K562 (cell line): ENCODE data around the gene KCNT1. TPM values are rescaled to one million over a fixed set of nuclear protein-coding genes. Genes with fewer than 3 reads are reported as not detected.

ENCODE experiments used
- ATAC-seq: fragments of 200-7000 bp; cut with Tn5 transposase; 3 replicates; pipeline ENCODE4 v1.9.1; 2020; ENCODE audit warnings: moderate library complexity
- BruUV-seq: library from RNA; stranded (reverse); fragments of 400-500 nt; replicated peaks from 2 replicates; lab custom pipeline; 2021; lab: Mats Ljungman, UMichigan
- CTCF ChIA-PET: fragments of 300-600 bp; formaldehyde crosslinking; extraction: SDS; loops from one replicate; lab custom pipeline; 2021; ENCODE audit warnings: low intra/inter-chr PET ratio; lab: Yijun Ruan, JAX
- POLR2A ChIA-PET: fragments of 300-600, 350-650 bp; sonication (Branson Sonifier 250); formaldehyde crosslinking; extraction: SDS; loops from one replicate; lab custom pipeline; 2021; ENCODE audit warnings: antibody characterized with exemption, inconsistent platforms; lab: Yijun Ruan, JAX
- DNase-seq, 4 experiments: peaks; one replicate each; pipeline versions ENCODE4 v3.0.0 to v3.0.0-alpha.2; 2011 to 2018; ENCODE audit warnings: low spot score in 3 of 4, mixed read lengths in 3 of 4; ENCODE audit errors: extremely low read depth in 1 of 4
- FAIRE-seq: peaks from 2 replicates; lab custom pipeline; 2011; peaks lifted over from hg19 to GRCh38; lab: Jason Lieb, UNC
- H2AFZ ChIP-seq: 2 replicates; pipeline ENCODE4 v1.6.0; 2011; ENCODE audit warnings: low read depth, low read length, control low read depth, inconsistent platforms
- H3K27ac ChIP-seq: fragments of 200-600 bp; 3 replicates; pipeline ENCODE4 v1.8.0; 2011; ENCODE audit warnings: low read depth, mild to moderate bottlenecking, control low read depth, inconsistent platforms, low read length, moderate library complexity, mixed read lengths; ENCODE audit errors: extremely low read depth
- H3K27me3 ChIP-seq, 2 experiments: fragments of 300-600 bp in 1 of 2; 2 replicates in 1 of 2; 3 replicates in 1 of 2; pipeline versions ENCODE4 v1.6.0 to v1.8.0; 2011; ENCODE audit warnings: inconsistent platforms in 2 of 2, low read length in 2 of 2, mild to moderate bottlenecking in 1 of 2, mixed read lengths in 1 of 2, moderate library complexity in 1 of 2; ENCODE audit not compliant: control insufficient read depth in 2 of 2, insufficient read depth in 2 of 2
- H3K36me3 ChIP-seq: fragments of 300-600 bp; 3 replicates; pipeline ENCODE4 v1.8.0; 2011; ENCODE audit warnings: mild to moderate bottlenecking, low read length, inconsistent platforms; ENCODE audit not compliant: control insufficient read depth, insufficient read depth
- H3K4me1 ChIP-seq, 2 experiments: fragments of 200-600 bp in 1 of 2; replicated peaks in 1 of 2; 2 replicates in 1 of 2; 3 replicates in 1 of 2; pipeline versions ENCODE4 v1.5.1 to v1.8.0; 2011; ENCODE audit warnings: inconsistent platforms in 2 of 2, low read length in 2 of 2, mild to moderate bottlenecking in 1 of 2, mixed read lengths in 1 of 2, moderate library complexity in 1 of 2; ENCODE audit not compliant: control insufficient read depth in 2 of 2, insufficient read depth in 2 of 2
- H3K4me2 ChIP-seq: 2 replicates; pipeline ENCODE4 v1.6.1; 2011; ENCODE audit warnings: low read length, control low read depth, inconsistent platforms, mixed read lengths; ENCODE audit not compliant: insufficient read depth
- H3K4me3 ChIP-seq: fragments of 200-600 bp; sonication (generic), shearing (Covaris generic); 2 replicates; pipeline ENCODE4 v1.5.1; 2016; ENCODE audit warnings: control low read depth, inconsistent platforms
- H3K79me2 ChIP-seq: fragments of 200-600 bp; 3 replicates; pipeline ENCODE4 v1.8.0; 2011; ENCODE audit warnings: low read length, inconsistent platforms; ENCODE audit not compliant: control insufficient read depth, insufficient read depth
- H3K9ac ChIP-seq, 2 experiments: 2 replicates each; pipeline versions ENCODE4 v1.6.0 to v1.6.1; 2011; ENCODE audit warnings: low read depth in 2 of 2, low read length in 2 of 2, control low read depth in 1 of 2, inconsistent platforms in 1 of 2, mild to moderate bottlenecking in 1 of 2, mixed read lengths in 1 of 2; ENCODE audit not compliant: insufficient read depth in 1 of 2
- H3K9me1 ChIP-seq: one replicate; pipeline ENCODE4 v1.6.0; 2011; ENCODE audit warnings: inconsistent platforms, mild to moderate bottlenecking, low read length, moderate library complexity; ENCODE audit not compliant: control insufficient read depth, insufficient read depth
- H3K9me3 ChIP-seq: replicated peaks from 2 replicates; pipeline ENCODE4 v1.5.1; 2011; ENCODE audit warnings: low read depth, low read length, inconsistent platforms; ENCODE audit not compliant: control insufficient read depth, insufficient read depth
- H4K20me1 ChIP-seq: replicated peaks from 2 replicates; pipeline ENCODE4 v1.6.1; 2011; ENCODE audit warnings: low read length, inconsistent platforms, mixed read lengths; ENCODE audit not compliant: control insufficient read depth, insufficient read depth
- DMBX1 ChIP-seq: fragments of 250-450 bp; sonication (Bioruptor Pico); IDR thresholded peaks from 2 replicates; pipeline ENCODE4 v1.8.0; 2022; ENCODE audit warnings: inconsistent platforms, mild to moderate bottlenecking, moderate library complexity, borderline replicate concordance
- GATAD2B ChIP-seq: fragments of 450-650 bp; IDR thresholded peaks from 2 replicates; pipeline ENCODE4 v1.6.1; 2017; ENCODE audit warnings: mild to moderate bottlenecking, borderline replicate concordance
- HNRNPUL1 ChIP-seq: fragments of 200-400 bp; formaldehyde crosslinking; IDR thresholded peaks from 2 replicates; pipeline ENCODE4 v1.6.1; 2017; ENCODE audit warnings: low read length
- MYBL2 ChIP-seq, 2 experiments: fragments of 450-650 bp in 1 of 2; sonication (generic) in 1 of 2; formaldehyde crosslinking in 1 of 2; IDR thresholded peaks; 2 replicates each; pipeline versions ENCODE4 v1.6.1 to v1.8.1; 2017 to 2022; ENCODE audit warnings: borderline replicate concordance in 1 of 2, inconsistent platforms in 1 of 2, low read depth in 1 of 2, mild to moderate bottlenecking in 1 of 2, missing genetic modification reagents in 1 of 2, moderate library complexity in 1 of 2
- NCOA2 ChIP-seq, 2 experiments: fragments of 450-650 bp; IDR thresholded peaks; 2 replicates each; pipeline ENCODE4 v1.6.1; 2018; ENCODE audit warnings: mild to moderate bottlenecking in 2 of 2, moderate library complexity in 1 of 2; ENCODE audit not compliant: partially characterized antibody in 2 of 2
- ZBTB34 ChIP-seq: fragments of 250-450 bp; sonication (Bioruptor Pico); IDR thresholded peaks from 2 replicates; pipeline ENCODE4 v1.8.0; 2021; ENCODE audit warnings: mild to moderate bottlenecking, moderate library complexity
- ZC3H4 ChIP-seq: sonication (generic); formaldehyde crosslinking; IDR thresholded peaks from 2 replicates; pipeline ENCODE4 v1.9.0; 2021; ENCODE audit warnings: missing genetic modification reagents, borderline replicate concordance
- ZNF124 ChIP-seq: sonication (generic); formaldehyde crosslinking; IDR thresholded peaks from 2 replicates; pipeline ENCODE4 v1.8.1; 2022; ENCODE audit warnings: missing genetic modification reagents
- ZNF274 ChIP-seq: IDR thresholded peaks from 2 replicates; pipeline ENCODE4 v1.6.1; 2011; ENCODE audit warnings: low read depth, mild to moderate bottlenecking, low read length, moderate library complexity, borderline replicate concordance
- ZNF277 ChIP-seq: fragments of 250-450 bp; sonication (Bioruptor Pico); IDR thresholded peaks from 2 replicates; pipeline ENCODE4 v1.8.0; 2022; ENCODE audit warnings: inconsistent platforms, mild to moderate bottlenecking, moderate library complexity, borderline replicate concordance
- ZNF668 ChIP-seq: fragments of 250-450 bp; sonication (Bioruptor Pico); IDR thresholded peaks from 2 replicates; pipeline ENCODE4 v1.8.0; 2022; ENCODE audit warnings: mild to moderate bottlenecking, inconsistent platforms
- WGBS: fragments of 100-300 bp; shearing (Covaris generic); methylation state at CpG from one replicate; pipeline ENCODE4 v1.1.6; 2016; ENCODE audit warnings: low coverage, mixed read lengths; ENCODE audit not compliant: insufficient coverage; ENCODE audit errors: missing lambda C conversion rate; 5-methylcytosine and 5-hydroxymethylcytosine counted together
- in situ Hi-C: fragments of 300-500 bp; cut with MboI; formaldehyde crosslinking; loops from 4 replicates; pipeline ENCODE4 v1.15.0; 2018; ENCODE audit warnings: inconsistent platforms, mixed read lengths
- intact Hi-C: fragments of 100-400 bp; cut with micrococcal nuclease; formaldehyde crosslinking; loops from 2 replicates; pipeline ENCODE4 v1.14.2; 2022
- polyA plus RNA-seq, 8 experiments: library from polyadenylated mRNA; depleted of rRNA in 4 of 8; stranded (reverse) in 5 of 8; unstranded in 3 of 8; fragments of >200 nt; fragmentation: Nextera tagmentation in 2 of 8; fragmentation: Illumina TruSeq in 1 of 8; extraction: Ambion mirVana in 2 of 8; extraction: Trizol in 1 of 8; gene quantifications; 2 replicates each; pipeline versions ENCODE4 v1.2.1 to v1.2.3, GENCODE V29; 2011 to 2014; ENCODE audit warnings: inconsistent platforms in 1 of 8, missing spikeins in 1 of 8
- total RNA-seq, 7 experiments: library from RNA; depleted of rRNA in 6 of 7; stranded (reverse); fragments of >200 nt in 6 of 7; fragmentation: Illumina TruSeq in 2 of 7; extraction: Trizol in 2 of 7; gene quantifications; 2 replicates each; pipeline versions ENCODE4 v1.2.1 to v1.2.3, GENCODE V29; 2011 to 2021; ENCODE audit warnings: low replicate concordance in 1 of 7

The KCNT1 gene
- total and polyA plus RNA-seq, 9 of the 15 experiments (the other 6 are each of a cell fraction or from before 2014, with no cell fraction given) = 0.05 TPM; not detected in 8

GRCh38 chr9:135665795-135666189, 36.2 kb upstream of the KCNT1 start:
- BruUV-seq = no TSS peak
- Histone ChIP-seq H3K4me2 (no peak overlapping the region), H3K79me2 (no peaks in the 10 kb centered on the region), H3K27me3 (peaks cover 18 to 52% of the 10 kb centered on the region in 2 experiments; a peak in 4 of 5 replicates), H3K4me3 (no peak overlapping the region), H3K27ac (no peak overlapping the region), H3K9ac (no peak overlapping the region), H3K9me3 (no peaks in the 10 kb centered on the region), H3K4me1 (peaks cover 0 to 4% of the 10 kb centered on the region in 2 experiments; a peak in 1 of 5 replicates), H3K9me1 (no peaks in the 10 kb centered on the region), H4K20me1 (peaks cover 7% of the 10 kb centered on the region; the same call in 1 of the 2 replicates), H2AFZ (no peak overlapping the region), H3K36me3 (no peaks in the 10 kb centered on the region)
- ATAC-seq (no peak), FAIRE-seq (no peak), DNase-seq (no peak)
- CTCF ChIA-PET = no interaction called here
- in situ Hi-C loops = no loop called here
- WGBS = 3% methylated on average over 6 of the region's 12 CpGs
- POLR2A ChIA-PET = interaction anchor here (0.6 to 0.8 kb wide), 2 partner anchors 18 to 24 kb away, joined by 3 read pairs; no protein-coding TSS in a partner anchor
- intact Hi-C loops = no loop called here
- no peak for TF ChIP-seq ZNF274
- TF ChIP-seq DMBX1 (CRISPR knock-in tag) = no peak
- TF ChIP-seq NCOA2 (IDR thresholded peaks at IDR 0.05; ENCODE audit: partially characterized antibody in 2 of 2) = no peak
- no peak for TF ChIP-seq MYBL2 (IDR thresholded peaks at IDR 0.05; ENCODE audit: low read depth)
- no peak for TF ChIP-seq MYBL2 (CRISPR knock-in tag; IDR thresholded peaks at IDR 0.05; ENCODE audit: borderline replicate concordance)
- TF ChIP-seq ZC3H4 (CRISPR knock-in tag) = no peak
- TF ChIP-seq HNRNPUL1 = no peak
- no peak for TF ChIP-seq ZNF124 (CRISPR knock-in tag)
- no peak for TF ChIP-seq ZNF668 (CRISPR knock-in tag)
- TF ChIP-seq GATAD2B = no peak
- TF ChIP-seq ZBTB34 (CRISPR knock-in tag) = no peak
- TF ChIP-seq ZNF277 (CRISPR knock-in tag) = no peak
